ENCODE results near the gene CCSER2. TPM values are rescaled to one million over a fixed set of nuclear protein-coding genes. Genes with fewer than 3 reads are reported as not detected.
"Not testable (repeated sequence)": the region's sequence is repeated elsewhere in the genome, so short reads cannot be mapped to it uniquely, and the experiment has no call there.

CCSER2 gene
- total RNA-seq, 1 experiment from 2014 or later: 28.9 TPM

GRCh38 chr10:84527386-84527785 lies 199.0 kb downstream of the CCSER2 start:
- intact Hi-C loops (cut with micrococcal nuclease); H3K4me3 ChIP-seq (replicated peaks in 1 of 2; ENCODE audit: low read depth in 1 of 2, low read length in 2 of 2): not testable (repeated sequence)

GRCh38 chr10:84528526-84528925 lies 200.1 kb downstream of the CCSER2 start:
- H3K9ac ChIP-seq (ENCODE audit: low read length); H3K36me3 ChIP-seq (ENCODE audit: control insufficient read depth in 1 of 2, insufficient read depth in 2 of 2, low read length in 2 of 2); RAD21 ChIA-PET (ENCODE audit: low non-redundant PET in 1 of 2, low total read pairs in 2 of 2, uncharacterized antibody in 2 of 2, unreplicated experiment in 2 of 2); H3K4me3 ChIP-seq (replicated peaks in 1 of 2; ENCODE audit: low read depth in 1 of 2, low read length in 2 of 2); H3K4me2 ChIP-seq (ENCODE audit: low read length); DNase-seq (ENCODE audit: low read depth, low spot score); H3K9me2 ChIP-seq (ENCODE audit: insufficient read depth); intact Hi-C loops (cut with micrococcal nuclease); H2AFZ ChIP-seq (ENCODE audit: low read depth, low read length, poor library complexity, severe bottlenecking); H3K79me2 ChIP-seq (ENCODE audit: insufficient read depth, low read length); ATAC-seq; H3K27ac ChIP-seq (ENCODE audit: low read depth, low read length); H4K20me1 ChIP-seq (ENCODE audit: insufficient read depth); POLR2A ChIA-PET; BruUV-seq (replicated peaks); H3K27me3 ChIP-seq (ENCODE audit: insufficient read depth, low read length); CTCF ChIA-PET; H3K9me3 ChIP-seq (ENCODE audit: control insufficient read depth in 1 of 2, insufficient read depth in 1 of 2, low read depth in 1 of 2, low read length in 2 of 2): not testable (repeated sequence)
- peaks cover 13 to 18% of the 10 kb centered on the region in 2 experiments; a peak in 3 of 4 replicates for H3K4me1 ChIP-seq (ENCODE audit: control insufficient read depth in 1 of 2, insufficient read depth in 2 of 2, low read length in 2 of 2)

More at GRCh38 chr10:84527386-84527785, 199.0 kb downstream of the CCSER2 start:
- POLR2A ChIA-PET; H4K20me1 ChIP-seq (ENCODE audit: insufficient read depth); DNase-seq (ENCODE audit: low read depth, low spot score); H3K36me3 ChIP-seq (ENCODE audit: control insufficient read depth in 1 of 2, insufficient read depth in 2 of 2, low read length in 2 of 2); H3K27me3 ChIP-seq (ENCODE audit: insufficient read depth, low read length); H3K9ac ChIP-seq (ENCODE audit: low read length); BruUV-seq (replicated peaks); RAD21 ChIA-PET (ENCODE audit: low non-redundant PET in 1 of 2, low total read pairs in 2 of 2, uncharacterized antibody in 2 of 2, unreplicated experiment in 2 of 2); CTCF ChIA-PET; H2AFZ ChIP-seq (ENCODE audit: low read depth, low read length, poor library complexity, severe bottlenecking); H3K9me2 ChIP-seq (ENCODE audit: insufficient read depth); H3K79me2 ChIP-seq (ENCODE audit: insufficient read depth, low read length); ATAC-seq; H3K9me3 ChIP-seq (ENCODE audit: control insufficient read depth in 1 of 2, insufficient read depth in 1 of 2, low read depth in 1 of 2, low read length in 2 of 2); H3K27ac ChIP-seq (ENCODE audit: low read depth, low read length): not testable (repeated sequence)
- Histone ChIP-seq H3K4me1 (ENCODE audit: control insufficient read depth in 1 of 2, insufficient read depth in 2 of 2, low read length in 2 of 2) (peaks cover 21 to 24% of the 10 kb centered on the region in 2 experiments; a peak in 3 of 4 replicates), H3K4me2 (ENCODE audit: low read length) (peak overlapping the region; percentile 19; the same call in 1 of the 2 replicates)
- TF ChIP-seq SRF (IDR thresholded peaks at IDR 0.05; ENCODE audit: low read depth) (peak; percentile 47; the same call in 1 of the 2 replicates), SP1 (IDR thresholded peaks at IDR 0.05; ENCODE audit: low read depth) (peak; percentile 61; the same call in 1 of the 2 replicates), EGR1 (IDR thresholded peaks at IDR 0.05; ENCODE audit: low read depth) (0 out of 2 replicates have a peak, but pooled peaks have one; percentile 24), CBX3 (IDR thresholded peaks at IDR 0.05; ENCODE audit: low read depth) (peak; percentile 41; the same call in 1 of the 2 replicates), FOSL1 (IDR thresholded peaks at IDR 0.05; ENCODE audit: low read depth) (peak; percentile 43), JUND (IDR thresholded peaks at IDR 0.05) (0 out of 2 replicates have a peak, but pooled peaks have one; percentile 37)
